Muscle of leg (tissue), 11 donors: ENCODE data around the gene OTOP1. TPM values are rescaled to one million over a fixed set of nuclear protein-coding genes. Genes with fewer than 3 reads are reported as not detected.
"Not testable (repeated sequence)": the region's sequence is repeated elsewhere in the genome, so short reads cannot be mapped to it uniquely, and the experiment has no call there.

Experiments
- DNase-seq: peaks from one replicate; pipeline ENCODE4 v3.0.0; 2013
- H3K27ac ChIP-seq: one replicate; pipeline ENCODE4 v1.5.1; 2013; ENCODE audit warnings: mild to moderate bottlenecking, low read length, control low read depth
- H3K27me3 ChIP-seq: one replicate; pipeline ENCODE4 v1.6.1; 2013; ENCODE audit warnings: low read length; ENCODE audit not compliant: control insufficient read depth, insufficient read depth
- H3K36me3 ChIP-seq: one replicate; pipeline ENCODE4 v1.6.1; 2013; ENCODE audit warnings: low read length; ENCODE audit not compliant: control insufficient read depth, insufficient read depth
- H3K4me1 ChIP-seq: one replicate; pipeline ENCODE4 v1.6.1; 2013; ENCODE audit warnings: low read length; ENCODE audit not compliant: control insufficient read depth, insufficient read depth
- H3K4me3 ChIP-seq: one replicate; pipeline ENCODE4 v1.5.1; 2013; ENCODE audit warnings: low read length, control low read depth
- H3K9me3 ChIP-seq: replicated peaks from 2 replicates; pipeline ENCODE4 v1.6.1; 2013; ENCODE audit warnings: low read depth, low read length; ENCODE audit not compliant: control insufficient read depth
- WGBS: methylation state at CpG from one replicate; pipeline ENCODE4 v1.1.5; 2013; ENCODE audit warnings: missing lambda C conversion rate; ENCODE audit not compliant: insufficient coverage; 5-methylcytosine and 5-hydroxymethylcytosine counted together
- polyA plus RNA-seq, 8 donors: library from polyadenylated mRNA; unstranded; fragments of 120-200 nt; gene quantifications; one replicate each; pipeline versions ENCODE4 v1.2.1 to v1.2.3, GENCODE V29; 2013; ENCODE audit warnings: inconsistent platforms in 1 of 8, low replicate concordance in 1 of 8; ENCODE audit not compliant: insufficient read length in 8 of 8, insufficient read depth in 1 of 8
- total RNA-seq: library from RNA; stranded (reverse); fragments of 120-200 nt; gene quantifications from one replicate; pipeline ENCODE4 v1.2.4, GENCODE V29; 2013

OTOP1 gene
- total and polyA plus RNA-seq, 9 donors, result not detected

DNA sequence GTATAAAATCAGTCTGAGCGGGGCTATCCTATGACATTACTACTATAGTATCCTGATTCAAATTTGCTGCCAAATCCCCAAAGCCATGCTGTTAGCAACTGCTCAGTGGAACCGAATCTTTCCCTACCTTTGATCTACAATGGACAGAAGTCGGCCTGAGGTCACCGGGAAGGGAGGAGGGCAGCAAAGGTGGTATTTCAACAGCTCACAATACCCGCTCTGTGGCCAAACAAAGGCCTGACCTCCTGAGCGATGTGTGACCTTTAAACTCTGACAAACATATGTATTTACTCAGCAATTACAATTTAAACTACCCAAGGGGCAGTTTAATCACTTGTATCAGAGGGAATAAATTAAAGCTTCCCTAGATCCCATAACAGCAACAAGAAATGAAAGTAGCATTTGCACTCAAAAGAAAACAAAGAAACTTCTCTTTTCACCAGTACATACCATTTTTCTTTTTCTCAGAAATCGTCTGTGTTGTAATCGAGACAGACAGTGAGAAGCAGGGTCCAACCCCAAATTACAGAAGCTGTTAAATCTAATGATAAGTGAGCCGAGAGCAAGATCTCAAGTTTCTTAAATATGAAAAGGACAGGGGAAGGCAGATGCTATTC lies 32.9 kb upstream of the OTOP1 start:
- Histone ChIP-seq H3K27ac (no peak overlapping the region), H3K27me3 (no peaks in the 10 kb centered on the region), H3K4me1 (no peaks in the 10 kb centered on the region), H3K4me3 (no peak overlapping the region), H3K9me3 (no peaks in the 10 kb centered on the region), H3K36me3 (no peaks in the 10 kb centered on the region)
- 29% methylated on average over 1 of the region's 9 CpGs for WGBS
- DNase-seq, result no peak

DNA sequence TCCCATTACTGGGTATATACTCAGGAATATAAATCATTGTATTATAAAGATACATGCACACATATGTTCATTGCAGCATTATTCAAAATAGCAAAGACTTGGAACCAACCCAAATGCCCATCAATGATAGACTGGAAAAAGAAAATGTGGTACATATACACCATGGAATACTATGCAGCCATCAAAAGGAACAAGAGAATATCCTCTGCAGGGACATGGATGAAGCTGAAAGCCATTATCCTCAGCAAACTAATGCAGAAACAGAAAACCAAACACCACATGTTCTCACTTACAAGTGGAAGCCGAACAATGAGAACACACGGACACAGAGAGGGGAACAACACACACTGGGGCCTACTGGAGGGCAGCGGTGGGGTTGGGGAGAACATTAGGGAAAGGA lies 31.0 kb upstream of the OTOP1 start:
- not testable (repeated sequence) for H3K4me1 ChIP-seq, DNase-seq, H3K9me3 ChIP-seq, H3K36me3 ChIP-seq, H3K27ac ChIP-seq, H3K27me3 ChIP-seq, H3K4me3 ChIP-seq
- WGBS, result no CpG with 5 or more reads among the region's 3 CpGs

DNA sequence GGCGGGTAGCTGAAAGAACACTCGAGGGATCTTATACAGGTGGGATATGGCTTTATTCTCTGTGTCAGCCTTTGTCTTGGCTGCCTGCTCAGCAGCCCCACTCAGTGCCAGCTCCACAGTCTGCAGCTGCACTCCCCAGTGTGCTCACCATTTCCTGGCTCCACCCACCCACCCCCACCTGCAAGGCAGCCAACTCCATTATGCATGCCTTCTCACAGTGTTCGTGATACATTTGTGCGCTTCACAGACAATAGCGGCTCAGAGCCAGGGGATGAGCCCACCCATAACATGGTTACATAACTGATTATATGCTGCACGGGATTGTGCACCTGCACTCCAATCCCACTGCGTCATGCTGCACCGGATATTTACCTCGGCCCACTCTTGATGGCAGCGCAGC lies 30.1 kb upstream of the OTOP1 start:
- DNase-seq, result peak; percentile 12

DNA sequence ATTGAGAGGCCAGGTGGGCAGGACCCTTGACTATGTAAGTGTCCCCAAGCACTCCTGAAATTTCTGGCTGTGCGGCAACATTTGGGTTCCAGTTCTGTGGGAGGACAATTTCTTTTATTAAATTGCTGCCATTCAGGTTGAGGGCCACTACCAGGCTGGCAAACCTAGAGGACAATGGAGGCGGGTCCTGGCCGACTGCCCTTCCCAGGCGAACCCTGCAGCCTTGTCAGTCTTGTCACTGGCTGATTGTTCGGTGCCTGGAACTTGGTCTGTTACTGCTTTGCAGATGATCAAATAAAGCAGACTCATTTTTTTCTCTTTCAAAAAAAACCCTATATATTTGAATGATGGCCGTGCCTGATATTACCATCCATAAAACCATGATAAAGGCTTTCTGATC lies 27.9 kb upstream of the OTOP1 start:
- H3K4me3 ChIP-seq, result no peak overlapping the region
- no peak for DNase-seq
- 86% methylated on average over 3 of the region's 6 CpGs for WGBS
- H3K4me1 ChIP-seq, result peaks cover 5% of the 10 kb centered on the region
- no peaks in the 10 kb centered on the region for H3K36me3 ChIP-seq
- H3K27ac ChIP-seq, result no peak overlapping the region
- no peaks in the 10 kb centered on the region for H3K9me3 ChIP-seq
- no peaks in the 10 kb centered on the region for H3K27me3 ChIP-seq

More for the DNA sequence above, 30.1 kb upstream of the OTOP1 start:
- H3K9me3 ChIP-seq, result no peaks in the 10 kb centered on the region
- no peaks in the 10 kb centered on the region for H3K27me3 ChIP-seq
- no peak overlapping the region for H3K27ac ChIP-seq
- WGBS, result 52% methylated on average over 10 of the region's 10 CpGs
- H3K36me3 ChIP-seq, result no peaks in the 10 kb centered on the region
- no peaks in the 10 kb centered on the region for H3K4me1 ChIP-seq
- no peak overlapping the region for H3K4me3 ChIP-seq

DNA sequence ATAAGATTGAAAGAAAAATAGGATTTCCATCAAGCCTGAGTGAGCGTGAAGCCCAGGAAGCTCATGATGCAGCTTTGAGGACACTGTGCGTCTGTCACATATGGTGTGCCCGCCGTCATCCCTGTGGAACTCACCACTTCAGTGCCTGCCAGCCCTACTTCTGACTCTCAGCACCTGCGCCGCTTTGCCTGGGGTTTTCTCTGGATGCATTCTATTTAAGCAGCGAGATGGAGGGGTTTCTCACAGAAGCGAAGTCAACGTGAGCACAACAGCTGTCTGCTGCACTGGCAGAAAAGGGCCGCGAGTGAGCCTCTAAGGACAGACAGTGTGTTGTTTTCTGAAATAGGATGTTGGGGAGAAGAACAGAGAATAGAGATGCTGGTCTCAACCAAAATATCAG lies 27.5 kb upstream of the OTOP1 start:
- Histone ChIP-seq H3K4me3 (no peak overlapping the region), H3K27me3 (no peaks in the 10 kb centered on the region), H3K4me1 (peaks cover 7% of the 10 kb centered on the region), H3K9me3 (no peaks in the 10 kb centered on the region), H3K27ac (no peak overlapping the region), H3K36me3 (no peaks in the 10 kb centered on the region)
- WGBS, result 72% methylated on average over 7 of the region's 11 CpGs
- no peak for DNase-seq

DNA sequence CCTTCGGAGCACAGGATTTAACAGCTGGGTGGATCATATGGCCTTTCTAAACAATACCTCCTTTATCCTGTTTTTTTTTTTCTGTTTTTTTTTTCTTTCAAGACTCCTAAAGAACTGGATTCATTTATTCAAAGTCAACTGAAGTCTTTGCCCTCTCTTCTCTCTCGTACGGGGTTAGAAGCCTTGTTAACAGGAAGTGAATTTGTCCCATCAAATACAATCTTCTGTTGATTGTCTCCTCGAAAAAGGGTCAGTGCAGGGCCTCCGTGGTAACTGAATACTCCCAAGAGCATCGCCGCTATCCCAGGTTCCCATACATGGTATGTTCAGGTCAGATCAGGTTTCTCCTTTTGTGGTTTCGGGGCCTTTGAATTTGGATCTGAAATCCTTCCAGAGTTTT lies 23.1 kb upstream of the OTOP1 start:
- no peak for DNase-seq
- WGBS, result 71% methylated on average over 4 of the region's 8 CpGs
- Histone ChIP-seq H3K9me3 (no peaks in the 10 kb centered on the region), H3K4me1 (peaks cover 16% of the 10 kb centered on the region), H3K36me3 (peaks cover 6% of the 10 kb centered on the region), H3K27ac (no peak overlapping the region), H3K27me3 (no peaks in the 10 kb centered on the region), H3K4me3 (no peak overlapping the region)

DNA sequence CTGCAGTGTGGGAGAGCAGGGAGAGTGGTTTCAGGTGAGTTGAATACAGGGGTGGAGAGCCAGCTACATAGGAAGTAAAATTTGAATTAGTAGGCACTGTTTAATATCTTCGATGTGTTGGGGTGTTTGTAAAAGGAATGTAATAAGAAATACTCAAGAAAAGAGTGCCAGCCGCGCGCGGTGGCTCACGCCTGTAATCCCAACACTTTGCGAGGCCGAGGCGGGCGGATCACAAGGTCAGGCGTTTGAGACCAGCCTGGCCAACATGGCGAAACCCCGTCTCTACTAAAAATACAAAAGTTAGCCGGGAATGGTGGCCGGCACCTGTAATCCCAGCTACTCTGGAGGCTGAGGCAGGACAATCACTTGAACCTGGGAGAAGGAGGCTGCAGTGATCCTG lies 22.6 kb upstream of the OTOP1 start:
- Histone ChIP-seq H3K4me1 (peaks cover 16% of the 10 kb centered on the region), H3K36me3 (peaks cover 11% of the 10 kb centered on the region)
- H3K9me3 ChIP-seq, DNase-seq, H3K27ac ChIP-seq, H3K27me3 ChIP-seq, H3K4me3 ChIP-seq: not testable (repeated sequence)
- 94% methylated on average over 15 of the region's 15 CpGs for WGBS

DNA sequence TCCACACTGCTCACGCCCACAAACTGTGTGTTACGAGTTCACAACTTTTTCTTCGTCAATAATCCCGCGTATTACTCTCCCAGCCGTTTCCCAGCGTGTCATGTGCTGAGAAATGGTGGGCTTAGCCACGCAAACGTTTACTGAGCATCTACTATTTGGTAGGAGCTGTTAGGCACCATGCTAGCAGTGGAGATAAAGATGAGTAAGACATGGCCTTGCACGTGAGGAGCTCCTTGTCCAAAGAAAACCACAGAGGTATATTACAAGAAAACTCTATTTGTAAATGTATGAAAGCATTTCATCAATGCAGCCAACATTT lies 22.1 kb upstream of the OTOP1 start:
- Histone ChIP-seq H3K27me3 (no peaks in the 10 kb centered on the region), H3K36me3 (peaks cover 16% of the 10 kb centered on the region), H3K4me3 (peak overlapping the region; percentile 88), H3K4me1 (peaks cover 16% of the 10 kb centered on the region), H3K27ac (peak overlapping the region; percentile 99), H3K9me3 (no peaks in the 10 kb centered on the region)
- WGBS, result 30% methylated on average over 3 of the region's 10 CpGs
- no peak for DNase-seq

DNA sequence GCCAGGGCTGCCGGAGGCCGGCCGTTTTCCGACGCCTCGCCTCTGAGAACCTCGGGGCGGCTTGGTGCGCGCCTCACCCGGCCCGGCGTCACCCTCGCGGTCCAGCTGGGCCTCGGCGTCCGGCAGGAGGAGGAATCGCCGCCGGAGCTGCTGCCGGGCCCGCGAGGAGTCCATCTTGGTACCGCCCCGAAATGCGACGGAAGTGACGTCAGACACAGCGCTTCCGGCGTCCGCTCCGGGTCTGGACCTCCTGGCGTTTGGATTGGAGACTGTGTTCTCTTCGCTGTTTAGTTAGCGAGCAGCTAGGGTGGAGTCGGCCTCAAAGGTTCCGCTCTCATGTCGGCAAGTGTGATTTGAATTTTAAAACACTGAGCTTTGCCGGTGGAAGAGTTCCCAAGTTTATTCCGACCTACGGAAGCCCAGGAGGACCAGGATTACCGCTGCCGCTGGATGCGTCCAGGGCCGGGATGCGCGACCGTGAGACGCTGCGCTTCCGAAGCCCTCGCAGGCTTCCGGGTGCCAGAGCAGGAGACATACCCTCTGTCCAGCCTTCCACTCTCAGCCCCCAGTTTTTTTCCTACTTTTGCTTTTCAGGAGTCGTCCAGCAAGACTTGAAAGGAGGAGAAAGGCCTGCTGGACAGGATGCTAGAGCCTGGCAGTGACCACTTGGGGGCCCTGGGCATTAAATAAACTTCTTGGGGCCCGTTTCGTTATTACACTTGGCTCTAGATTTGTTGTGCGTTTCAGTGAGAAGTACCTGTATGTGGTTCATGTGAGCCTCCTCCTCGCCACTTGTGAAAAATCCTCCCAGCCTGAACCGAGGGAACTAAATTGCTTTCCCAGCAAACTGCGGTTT lies 21.5 kb upstream of the OTOP1 start, which contains the start of gene TMEM128:
TSS of gene TMEM128 (minus strand) at position 195 of the 856 bp plus-strand sequence. CDS start at position 174, 21 bp downstream.
- peaks cover 22% of the 10 kb centered on the region for H3K36me3 ChIP-seq
- DNase-seq, result peak; percentile 98
- no peaks in the 10 kb centered on the region for H3K27me3 ChIP-seq
- peaks cover 16% of the 10 kb centered on the region for H3K4me1 ChIP-seq
- H3K4me3 ChIP-seq, result peak within 1 kb of the TSS; percentile 88
- peak within 1 kb of the TSS; percentile 99 for H3K27ac ChIP-seq
- 1% methylated on average over 58 of the region's 62 CpGs for WGBS
- no peaks in the 10 kb centered on the region for H3K9me3 ChIP-seq

DNA sequence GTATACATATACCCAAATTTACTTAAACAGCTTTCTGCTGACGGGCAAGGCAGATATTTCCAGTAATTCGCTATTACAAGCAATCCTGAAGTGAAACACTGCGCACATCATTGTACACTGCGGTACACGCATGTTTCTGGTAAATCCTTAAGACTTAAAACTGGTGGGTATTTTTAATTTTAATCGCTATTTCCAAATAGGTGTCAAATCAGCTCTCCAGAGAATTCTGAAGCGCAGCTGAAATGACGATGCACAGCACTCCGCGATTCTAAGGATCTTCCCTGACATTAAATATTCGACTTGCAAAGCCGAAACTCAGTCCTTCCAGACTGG lies 20.9 kb upstream of the OTOP1 start:
- no peaks in the 10 kb centered on the region for H3K9me3 ChIP-seq
- H3K27ac ChIP-seq, result peak overlapping the region; percentile 99
- peaks cover 25% of the 10 kb centered on the region for H3K36me3 ChIP-seq
- no peak for DNase-seq
- H3K27me3 ChIP-seq, result no peaks in the 10 kb centered on the region
- WGBS, result 0% methylated on average over 6 of the region's 12 CpGs
- H3K4me1 ChIP-seq, result peaks cover 16% of the 10 kb centered on the region
- H3K4me3 ChIP-seq, result peak overlapping the region; percentile 88
